ENCODE measurements around the gene CCDC92.
"Not testable (repeated sequence)": the region's sequence is repeated elsewhere in the genome, so short reads cannot be mapped to it uniquely, and the experiment has no call there.

Gene CCDC92

DNA sequence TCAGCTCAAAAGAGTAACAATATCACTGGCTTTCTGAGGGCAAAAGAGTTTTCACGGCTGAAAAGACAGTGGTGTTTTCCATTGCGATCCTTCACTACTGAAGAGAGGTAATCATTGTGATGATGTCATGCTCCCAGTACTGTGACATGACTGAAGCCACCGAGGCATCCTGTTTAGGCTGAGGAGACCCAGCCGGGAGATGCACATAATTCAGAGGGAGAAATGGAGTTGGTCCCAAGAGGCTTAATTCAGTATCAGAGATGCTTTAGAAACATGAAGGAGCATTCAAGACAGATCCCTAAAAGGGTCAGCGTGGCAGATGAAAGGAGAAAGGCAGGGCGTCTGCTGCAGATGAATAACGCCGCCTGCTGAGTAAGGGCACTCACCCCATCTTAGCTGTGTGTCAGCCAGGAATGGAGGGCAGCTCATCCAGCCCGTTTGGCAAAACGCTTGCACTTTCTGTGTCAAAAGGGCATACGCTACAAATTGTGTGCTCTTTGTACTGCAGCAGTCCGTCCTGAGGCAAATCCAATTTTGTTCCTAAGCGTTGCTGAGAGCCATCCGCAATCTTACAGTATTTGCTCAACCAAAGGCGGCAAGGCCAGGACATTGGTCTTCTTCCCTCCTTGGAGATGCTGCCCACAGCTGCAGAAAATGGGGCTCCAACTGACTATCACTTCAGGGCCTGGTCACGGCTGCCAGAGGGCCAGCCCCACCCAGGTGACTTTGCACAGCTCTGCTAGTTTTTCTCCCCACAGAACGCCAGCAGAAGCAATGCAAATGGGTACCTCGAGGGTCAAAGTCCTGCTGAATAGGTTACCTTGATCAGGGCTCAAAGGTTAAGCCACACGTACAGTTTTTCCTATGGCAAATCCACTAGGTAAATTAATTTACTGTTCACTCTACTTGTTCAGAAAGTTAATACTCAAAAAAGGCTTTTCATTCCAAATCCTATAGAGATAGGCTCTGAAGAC lies 23.5 kb downstream of the CCDC92 start:
- no peak for DNase-seq

DNA sequence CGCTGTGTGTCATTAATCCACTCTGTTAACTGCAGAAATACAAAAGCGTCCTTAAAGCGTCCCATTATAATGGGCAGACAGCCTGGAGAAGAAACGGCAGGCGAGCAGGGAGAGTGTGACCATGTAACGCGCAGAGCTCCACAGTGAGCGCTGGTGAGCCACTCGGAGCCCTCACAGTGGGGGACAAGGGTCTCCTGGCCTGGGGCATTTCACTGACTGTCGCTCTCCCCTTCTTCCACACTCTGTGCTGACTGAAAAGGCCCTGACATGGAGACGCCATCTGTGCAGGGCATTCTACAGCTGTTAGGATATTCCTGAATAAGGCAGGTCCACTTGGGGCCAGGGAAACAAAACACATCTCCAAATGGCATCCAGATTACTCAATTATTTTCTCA lies 24.2 kb downstream of the CCDC92 start:
- DNase-seq: no peak

DNA sequence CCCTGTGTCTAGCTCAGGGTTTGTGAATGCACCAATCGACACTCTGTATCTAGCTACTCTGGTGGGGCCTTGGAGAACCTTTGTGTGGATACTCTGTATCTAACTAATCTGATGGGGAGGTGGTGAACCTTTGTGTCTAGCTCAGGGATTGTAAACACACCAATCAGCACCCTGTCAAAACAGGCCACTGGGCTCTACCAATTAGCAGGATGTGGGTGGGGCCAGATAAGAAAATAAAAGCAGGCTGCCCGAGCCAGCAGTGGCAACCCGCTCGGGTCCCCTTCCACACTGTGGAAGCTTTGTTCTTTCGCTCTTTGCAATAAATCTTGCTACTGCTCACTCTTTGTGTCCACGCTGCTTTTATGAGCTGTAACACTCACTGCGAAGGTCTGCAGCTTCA lies 25.1 kb downstream of the CCDC92 start:
- not testable (repeated sequence) for DNase-seq

DNA sequence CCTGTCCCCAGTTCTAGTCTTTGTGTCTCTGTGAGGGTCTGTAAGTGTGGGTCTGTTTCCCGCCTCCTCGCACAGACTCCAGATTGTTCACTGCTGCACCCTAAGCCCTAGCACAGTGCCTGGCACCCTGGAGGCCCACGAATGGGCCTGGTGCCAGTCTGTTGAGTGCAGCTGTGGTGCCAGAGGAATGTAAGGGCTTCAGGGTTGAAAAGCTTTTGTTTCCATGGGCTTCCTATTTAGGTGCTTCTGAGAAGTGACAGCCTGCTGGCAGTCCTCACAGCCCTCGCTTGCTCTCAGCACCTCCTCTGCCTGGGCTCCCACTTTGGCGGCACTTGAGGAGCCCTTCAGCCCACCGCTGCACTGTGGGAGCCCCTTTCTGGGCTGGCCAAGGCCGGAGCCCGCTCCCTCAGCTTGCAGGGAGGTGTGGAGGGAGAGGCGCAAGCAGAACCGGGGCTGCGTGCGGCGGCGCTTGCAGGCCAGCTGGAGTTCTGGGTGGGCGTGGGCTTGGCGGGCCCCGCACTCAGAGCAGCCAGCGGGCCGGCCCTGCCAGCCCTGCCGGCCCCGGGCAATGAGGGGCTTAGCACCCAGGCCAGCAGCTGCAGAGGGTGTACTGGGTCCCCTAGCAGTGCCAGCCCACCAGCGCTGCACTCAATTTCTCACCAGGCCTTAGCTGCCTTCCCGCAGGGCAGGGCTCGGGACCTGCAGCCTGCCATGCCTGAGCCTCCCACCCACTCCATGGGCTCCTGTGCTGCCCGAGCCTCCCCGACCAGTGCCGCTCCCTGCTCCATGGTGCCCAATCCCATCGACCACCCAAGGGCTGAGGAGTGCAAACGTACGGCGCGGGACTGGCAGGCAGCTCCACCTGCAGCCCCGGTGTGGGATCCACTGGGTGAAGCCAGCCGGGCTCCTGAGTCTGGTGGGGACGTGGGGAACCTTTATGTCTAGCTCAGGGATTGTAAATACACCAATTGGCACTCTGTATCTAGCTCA lies 25.8 kb downstream of the CCDC92 start:
- DNase-seq: not testable (repeated sequence)

DNA sequence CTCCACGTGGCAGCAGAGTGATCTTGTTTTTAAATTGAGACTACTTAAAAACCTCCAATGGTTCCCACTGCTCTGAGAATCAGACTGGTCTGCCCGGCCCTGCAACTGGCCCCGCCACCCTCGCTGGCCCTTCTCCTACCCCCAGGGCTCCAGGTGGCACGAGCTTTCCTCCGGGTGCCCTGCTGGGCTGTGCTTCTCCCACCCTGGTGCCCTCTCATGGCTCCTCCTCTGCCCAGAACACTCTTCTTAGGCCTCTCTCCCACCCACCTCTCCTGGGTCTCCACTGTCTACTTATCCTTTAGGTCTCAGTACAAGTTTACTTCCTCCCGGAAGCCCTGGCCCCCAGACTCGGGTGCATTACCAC lies 26.5 kb downstream of the CCDC92 start:
- DNase-seq: no peak

DNA sequence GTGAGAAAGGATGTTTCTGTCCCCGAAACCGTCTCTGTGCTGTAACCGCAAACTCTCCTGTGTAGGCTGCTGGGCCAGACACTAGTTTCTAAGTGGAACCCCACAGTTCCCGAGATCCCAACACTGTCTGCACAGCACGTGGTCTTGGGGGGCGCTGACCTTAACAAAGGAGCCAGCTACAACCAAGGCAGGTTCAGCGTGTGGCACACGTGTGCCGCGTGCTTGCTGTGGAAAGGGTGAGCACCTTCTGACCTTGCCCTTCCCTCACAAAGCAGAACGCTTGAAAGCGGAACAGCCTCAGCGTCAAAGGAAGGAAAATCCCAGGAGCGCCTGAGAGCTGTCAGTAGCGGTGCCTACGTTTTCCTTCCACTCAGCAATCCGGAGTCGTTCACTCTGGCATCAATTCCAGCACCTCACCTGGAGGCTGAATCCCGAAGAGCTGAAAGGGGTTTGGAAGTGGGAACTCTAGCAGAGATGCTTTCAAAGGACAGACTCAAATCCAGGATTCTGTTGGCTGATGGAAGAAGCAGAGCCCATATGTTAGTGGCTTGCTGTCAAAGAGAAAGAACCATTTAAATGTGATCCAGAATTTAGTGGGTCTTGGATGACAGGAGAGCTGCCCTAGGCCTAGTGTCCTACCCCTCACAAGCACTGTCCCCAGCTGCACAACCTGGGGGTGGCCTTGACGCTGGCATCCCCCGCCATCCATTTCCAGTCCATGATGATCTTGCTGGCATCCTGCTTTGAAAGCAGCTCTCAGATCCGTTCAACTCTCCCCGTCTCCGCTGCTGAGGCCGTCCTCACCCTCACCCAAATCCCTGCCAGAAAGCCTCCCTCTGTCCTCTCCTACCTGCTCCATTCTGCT lies 27.1 kb downstream of the CCDC92 start:
- DNase-seq: no peak

DNA sequence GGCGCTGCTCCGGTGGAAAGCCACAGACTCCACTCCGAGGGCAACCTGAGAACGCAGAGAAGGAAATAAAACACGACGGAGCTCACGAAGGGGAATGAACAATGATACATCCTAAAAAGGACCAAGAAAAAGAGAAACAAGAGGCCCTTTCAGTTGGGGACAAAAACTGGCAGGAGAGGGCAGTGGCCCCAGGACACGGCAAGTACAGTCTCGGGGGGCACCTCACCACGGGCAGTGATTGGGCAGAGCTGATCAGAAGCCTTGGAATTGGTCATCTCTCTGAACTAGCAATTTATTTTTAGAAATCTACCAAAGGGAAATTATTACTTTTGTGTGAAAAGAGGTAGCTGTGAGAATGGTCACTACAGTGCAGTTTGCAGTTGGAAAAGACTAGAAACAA lies 27.9 kb downstream of the CCDC92 start:
- no peak for DNase-seq

DNA sequence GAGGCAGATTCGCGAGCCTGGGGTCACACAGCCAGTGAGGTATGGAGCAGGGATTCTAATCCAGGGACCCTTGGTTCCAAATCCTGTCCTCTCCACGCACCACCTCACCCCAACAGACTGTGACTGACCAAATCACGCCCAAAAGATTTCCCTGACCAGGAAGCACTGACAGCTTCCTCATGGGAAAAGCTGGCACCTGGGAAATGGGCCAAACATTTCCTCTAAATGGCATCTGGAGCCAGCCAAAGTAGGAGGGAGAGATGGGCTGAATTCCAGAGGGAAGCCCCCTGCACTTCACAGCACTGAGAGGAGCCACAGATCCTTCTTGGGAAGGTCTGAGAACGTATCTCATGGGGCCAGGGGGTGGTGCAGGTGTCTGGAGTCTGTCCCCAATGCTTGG lies 28.8 kb downstream of the CCDC92 start:
- DNase-seq: no peak

DNA sequence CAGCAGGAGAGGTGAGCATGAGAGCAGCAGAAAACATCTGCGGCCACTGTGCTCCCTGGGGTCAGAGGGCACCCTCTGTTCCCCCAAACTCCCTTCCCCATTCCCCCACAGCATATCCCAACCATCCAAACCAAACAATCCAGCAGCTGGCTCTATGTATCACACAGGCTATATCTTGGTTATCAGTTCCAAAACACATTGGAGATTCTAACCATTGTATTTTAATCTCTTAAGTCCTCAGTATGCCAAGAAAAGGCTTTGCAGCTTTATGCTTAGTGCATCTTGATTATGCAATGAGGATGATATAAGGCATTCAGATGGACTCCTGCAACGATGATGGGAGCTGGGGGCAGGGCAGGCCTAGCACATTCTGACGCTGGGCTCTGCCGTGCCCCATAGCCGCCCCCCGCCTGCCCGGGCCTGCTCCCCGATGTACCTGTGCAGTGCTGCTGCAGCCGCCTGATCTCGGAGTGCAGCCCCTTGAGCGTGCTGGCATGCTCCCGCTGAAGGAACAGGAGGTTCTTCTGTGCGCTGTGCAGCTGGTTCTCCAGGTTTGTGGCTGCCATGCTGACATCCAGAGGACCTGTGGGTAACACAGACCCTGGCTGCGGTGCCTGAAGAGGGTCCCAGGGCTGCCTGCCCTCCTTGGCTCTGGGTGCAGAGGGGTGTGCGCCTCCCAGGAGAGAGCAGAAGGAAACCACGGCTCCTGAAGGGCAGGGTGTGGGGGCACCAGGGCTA lies 29.6 kb downstream of the CCDC92 start:
- no peak for DNase-seq

DNA sequence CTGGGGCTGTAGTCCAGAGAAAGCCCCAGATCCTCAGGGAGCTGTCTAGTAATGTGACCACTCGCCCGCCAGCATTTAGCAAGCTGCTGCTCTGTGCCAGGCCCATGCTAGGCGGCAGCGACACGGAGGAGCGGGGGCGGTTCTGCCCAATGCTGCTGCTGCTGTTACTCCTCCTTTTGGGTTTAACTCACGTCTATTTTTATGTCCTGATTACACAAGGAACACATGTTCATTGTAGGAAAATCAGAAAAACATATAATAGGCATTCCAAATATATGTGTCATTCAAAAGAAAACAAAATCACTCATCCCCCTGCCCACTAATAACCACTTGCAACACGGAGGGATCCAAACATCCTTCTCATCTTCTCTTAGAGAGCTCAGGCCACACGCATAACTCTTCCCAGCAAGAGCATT lies 30.4 kb downstream of the CCDC92 start:
- no peak for DNase-seq

DNA sequence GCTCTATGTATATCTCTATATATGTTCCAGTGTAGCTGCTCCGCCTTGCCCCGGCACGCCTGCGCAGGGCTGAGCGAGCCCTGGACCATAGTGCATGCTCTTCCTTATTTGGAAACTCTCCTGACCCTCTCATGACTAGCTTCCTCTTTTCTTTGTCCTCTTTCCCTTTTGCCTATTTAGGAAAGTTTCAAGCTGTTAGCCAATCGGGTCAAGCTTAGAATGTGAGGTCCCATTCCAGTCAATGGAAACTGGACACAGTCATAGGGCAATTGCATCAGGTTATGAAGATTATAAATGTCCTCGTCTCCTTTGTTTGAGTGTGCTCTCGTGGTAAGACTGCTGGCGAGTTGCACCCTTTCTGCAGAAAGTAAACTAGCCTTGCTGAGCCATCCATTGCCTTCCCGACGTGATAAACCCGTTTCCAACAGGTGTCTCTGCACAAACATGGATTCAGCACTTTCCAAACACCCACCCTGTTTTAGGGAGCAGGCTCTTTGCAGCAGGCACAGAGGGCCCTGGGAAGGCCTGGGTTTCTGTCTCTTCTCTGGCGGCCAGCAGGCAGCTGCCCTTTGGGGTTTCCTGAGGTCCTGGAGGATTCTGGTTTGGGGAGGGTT lies 30.9 kb downstream of the CCDC92 start:
- peak; percentile 87 to 91 for DNase-seq

DNA sequence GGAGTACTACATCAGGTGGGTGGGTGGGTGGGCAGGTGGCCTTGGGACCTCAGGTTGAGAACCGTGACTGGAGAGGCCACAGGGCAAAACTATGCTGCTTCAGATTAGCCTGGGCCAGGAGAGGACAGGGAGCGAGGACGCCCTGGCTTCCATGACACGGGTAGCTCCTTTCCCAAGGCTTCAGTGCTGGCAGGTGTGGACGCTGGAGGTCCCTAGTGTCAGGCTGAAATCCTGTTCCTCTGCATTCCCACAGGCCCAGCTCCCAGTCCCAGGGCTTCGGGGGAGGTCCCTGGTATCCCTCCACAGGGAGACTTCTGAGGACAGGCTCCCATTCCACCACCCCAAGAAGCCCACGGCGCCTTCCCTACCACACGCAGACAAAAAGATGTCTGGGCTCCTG lies 31.6 kb downstream of the CCDC92 start:
- DNase-seq: no peak

DNA sequence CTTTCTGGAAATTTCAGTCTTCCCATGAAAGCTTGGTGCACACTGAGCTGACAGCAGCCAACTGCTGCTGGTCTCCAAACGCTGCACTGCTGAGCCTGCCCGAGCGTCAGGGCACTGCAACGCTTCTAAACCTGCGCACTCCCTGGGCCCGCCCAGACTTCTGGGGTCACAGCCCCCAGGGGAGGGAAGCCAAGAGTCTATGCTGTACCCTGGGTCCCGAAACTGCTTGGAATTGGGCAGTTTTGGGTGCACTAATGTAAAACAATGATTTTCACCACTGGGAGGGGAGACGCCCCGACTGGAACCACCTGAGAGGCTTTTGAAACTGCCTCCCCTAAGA lies 32.0 kb downstream of the CCDC92 start:
- DNase-seq: no peak

DNA sequence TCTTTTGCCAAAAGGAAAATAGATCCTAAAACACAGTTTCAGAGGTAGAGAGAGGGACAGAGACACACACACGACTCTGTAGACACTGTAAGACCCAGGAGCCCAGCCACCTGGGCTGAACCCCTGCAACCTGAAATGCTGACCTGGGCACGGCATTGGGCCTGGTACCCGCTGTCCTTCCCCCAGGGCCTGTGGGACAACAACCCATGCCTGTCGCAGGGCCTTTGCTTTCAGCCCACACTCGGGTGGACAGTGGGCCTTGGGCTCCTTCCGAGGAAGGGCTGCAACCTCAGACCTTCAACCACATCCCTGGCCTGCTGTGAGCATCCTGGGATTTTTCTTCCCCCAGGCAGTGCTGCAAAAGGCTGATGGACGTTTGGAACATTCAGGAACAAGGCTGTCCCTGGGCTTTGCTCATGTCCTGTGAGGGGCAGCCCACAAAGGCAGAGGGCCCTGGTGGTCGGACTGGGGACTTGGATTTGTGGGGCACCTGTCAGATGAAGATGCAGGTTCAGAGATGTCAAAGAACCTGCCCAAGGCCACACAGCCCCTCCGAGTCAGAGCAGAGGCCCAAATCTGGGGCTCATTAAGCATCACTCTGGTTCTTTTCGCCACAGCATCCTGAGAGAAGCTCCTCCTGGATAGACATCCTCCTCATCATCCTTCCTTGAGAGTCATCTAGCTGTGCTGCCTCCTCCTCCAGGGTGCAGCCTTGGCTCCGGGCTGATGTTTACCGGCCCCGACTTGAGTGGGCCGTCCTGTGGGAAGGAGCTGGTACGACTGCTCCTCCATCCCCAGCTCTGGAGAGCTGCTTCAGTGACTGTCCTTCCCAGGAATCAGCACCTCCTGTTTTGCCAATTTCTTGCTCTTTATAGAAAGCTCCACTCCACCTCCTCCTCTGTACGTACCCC lies 32.7 kb downstream of the CCDC92 start:
- no peak for DNase-seq

DNA sequence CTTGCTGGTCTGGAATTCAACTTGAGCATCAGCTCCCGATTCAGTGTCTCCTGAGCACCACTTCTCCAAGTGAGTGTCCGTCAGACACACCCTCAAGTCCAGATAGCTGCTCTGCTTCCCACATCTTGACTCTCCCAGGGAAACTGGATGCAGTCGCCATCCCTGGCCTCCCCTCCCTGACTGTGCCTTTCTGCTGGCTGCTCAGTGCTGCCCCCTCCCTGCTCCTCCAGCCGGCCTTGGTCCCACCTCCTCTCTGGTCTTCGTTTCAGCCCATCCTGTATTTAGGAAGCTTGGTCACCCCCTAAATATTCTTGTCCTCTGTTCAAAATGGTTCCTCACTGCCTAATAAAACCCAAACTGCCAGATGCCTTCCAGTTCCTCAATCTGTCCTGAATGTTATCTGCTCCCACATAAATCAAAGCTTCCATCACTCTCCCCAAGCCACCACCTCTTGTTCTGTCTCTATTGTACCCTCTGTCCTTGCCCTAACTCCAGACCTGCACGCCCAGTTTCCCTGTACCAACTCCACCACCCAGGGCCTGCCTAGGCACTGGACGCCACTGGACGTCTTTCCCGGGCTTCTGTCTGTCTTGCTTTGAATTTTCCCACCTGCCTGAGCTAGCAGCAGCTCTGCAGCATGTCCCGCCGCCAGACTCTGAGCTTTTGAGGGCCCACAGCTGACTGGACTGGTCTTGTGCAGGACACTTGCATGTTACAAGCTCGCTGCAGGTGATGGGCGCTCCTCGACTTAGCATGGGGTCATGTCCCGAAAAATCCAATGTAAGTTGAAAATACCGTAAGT lies 33.8 kb downstream of the CCDC92 start:
- DNase-seq: no peak

DNA sequence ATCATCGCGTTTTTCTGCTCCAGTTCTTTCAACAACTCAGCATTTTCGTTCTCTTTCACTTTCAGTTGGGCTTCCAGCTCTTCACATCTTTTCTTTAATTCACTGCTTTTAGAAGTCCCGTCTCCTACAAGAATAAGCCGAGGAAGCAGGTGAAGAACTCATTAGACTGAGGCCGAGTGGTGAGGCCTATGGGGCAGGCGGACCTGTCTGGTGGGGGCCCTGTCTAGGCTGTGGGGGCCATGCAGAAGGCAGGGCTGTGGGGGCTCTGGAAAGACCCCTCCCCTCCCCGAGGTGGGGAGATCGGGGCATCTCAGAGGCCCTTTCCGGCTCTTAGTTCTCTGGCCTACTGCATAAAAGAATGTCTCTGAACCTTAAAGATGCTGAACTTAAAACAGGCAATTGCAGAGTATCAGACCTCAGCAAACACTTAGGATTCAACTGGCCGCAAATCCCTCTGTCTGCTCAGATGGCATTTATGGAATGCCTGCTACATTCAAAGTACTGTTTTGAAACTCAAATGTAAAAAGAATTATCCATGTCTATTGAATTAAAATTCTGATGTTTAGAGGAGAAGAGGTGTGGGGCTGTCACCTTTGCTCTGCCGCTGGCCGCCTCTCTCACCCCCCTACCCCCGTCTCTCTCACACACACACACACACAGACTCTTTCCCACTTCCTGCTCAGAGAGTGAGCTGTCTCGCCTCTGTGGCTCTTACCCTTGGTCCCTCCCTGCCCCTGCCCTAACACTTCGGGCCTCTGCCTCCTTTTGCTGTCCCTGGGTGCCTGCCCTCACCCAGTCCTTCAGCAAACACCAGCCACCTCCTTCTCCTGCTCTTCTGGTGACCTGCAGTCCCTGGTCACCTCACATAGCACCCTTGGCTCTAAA lies 34.7 kb downstream of the CCDC92 start:
- DNase-seq: no peak

DNA sequence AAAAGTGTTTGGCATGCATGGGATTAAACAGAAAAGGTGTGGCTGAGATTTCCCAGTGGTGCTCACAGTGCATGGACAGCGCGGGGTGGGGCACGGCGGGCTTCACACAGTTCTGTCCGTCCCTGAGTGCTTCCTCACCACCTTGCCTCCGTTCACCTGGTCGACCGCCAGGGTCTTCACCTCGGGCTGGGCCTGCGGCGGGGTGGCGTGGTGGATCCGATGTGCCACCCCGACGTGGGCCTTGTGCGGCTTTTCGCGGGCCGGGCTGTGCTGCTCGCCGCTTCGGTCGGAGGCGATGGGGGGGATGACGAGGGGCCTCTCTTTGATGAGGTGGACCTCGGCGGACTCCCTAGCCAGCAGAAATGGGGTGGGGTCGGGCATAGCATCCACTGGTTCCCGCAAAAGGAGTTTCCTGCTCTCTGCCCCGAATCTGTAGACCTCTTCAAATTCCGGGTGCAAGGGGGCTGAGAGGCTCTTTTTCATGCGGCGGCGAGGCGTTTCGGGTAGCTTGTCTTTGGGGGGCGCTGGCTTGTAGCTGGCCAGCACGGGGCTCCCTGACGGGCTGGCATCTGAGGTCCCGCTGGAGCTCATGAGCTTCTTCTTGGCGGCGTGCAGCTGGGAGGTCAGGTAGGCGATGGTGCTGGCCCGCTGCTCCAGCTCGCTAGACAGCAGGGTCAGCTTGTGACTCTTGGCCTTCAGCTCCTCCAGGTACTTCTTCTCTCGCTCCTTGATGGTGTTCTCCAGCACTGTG lies 35.5 kb downstream of the CCDC92 start:
- DNase-seq: no peak

DNA sequence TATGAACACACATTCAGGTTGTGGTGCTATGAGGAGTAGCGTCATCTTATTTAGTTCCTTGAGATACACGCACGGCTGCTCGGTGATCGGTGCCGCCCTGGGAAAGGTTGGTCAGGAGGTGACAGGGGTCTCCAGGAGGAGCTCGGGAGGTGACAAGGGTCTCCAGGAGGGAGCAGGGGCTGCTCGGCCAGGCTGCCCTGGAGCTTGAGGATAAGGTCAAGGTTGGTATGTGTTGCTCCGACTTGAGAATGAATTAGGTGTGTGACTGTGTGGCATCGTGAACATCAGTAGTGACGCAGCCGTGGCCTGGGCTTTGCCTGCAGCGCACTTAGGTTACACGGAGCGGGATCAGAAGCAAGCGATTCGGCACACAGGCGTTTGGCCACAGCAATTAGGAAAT lies 36.2 kb downstream of the CCDC92 start:
- no peak for DNase-seq
